ENCODE measurements around the gene TMEM126A.
"Not testable (repeated sequence)": the region's sequence is repeated elsewhere in the genome, so short reads cannot be mapped to it uniquely, and the experiment has no call there.

The TMEM126A gene

DNA sequence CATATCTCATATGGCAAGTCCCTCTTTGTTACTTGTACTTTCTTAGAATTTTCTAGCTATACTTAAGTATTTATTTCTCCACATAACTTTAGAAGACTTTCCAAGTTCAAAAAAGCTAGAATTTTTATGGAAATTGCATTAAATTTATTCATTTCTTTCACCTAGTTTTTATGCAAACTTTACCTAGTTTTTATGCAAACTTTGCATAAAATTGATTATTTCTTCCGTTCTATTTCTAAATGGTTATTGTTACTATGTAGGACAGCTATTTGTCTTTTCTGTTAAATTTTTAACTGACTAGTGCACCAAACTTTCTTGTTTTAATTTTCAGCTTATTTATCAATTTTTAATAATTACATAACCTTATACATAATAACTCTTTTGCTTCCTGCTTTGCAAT lies 20.4 kb downstream of the TMEM126A start:
- DNase-seq (ENCODE audit: low spot score in 2 of 2) (no peak), ATAC-seq (no peak)
- no peak overlapping the region for H3K4me3 Mint-ChIP-seq

DNA sequence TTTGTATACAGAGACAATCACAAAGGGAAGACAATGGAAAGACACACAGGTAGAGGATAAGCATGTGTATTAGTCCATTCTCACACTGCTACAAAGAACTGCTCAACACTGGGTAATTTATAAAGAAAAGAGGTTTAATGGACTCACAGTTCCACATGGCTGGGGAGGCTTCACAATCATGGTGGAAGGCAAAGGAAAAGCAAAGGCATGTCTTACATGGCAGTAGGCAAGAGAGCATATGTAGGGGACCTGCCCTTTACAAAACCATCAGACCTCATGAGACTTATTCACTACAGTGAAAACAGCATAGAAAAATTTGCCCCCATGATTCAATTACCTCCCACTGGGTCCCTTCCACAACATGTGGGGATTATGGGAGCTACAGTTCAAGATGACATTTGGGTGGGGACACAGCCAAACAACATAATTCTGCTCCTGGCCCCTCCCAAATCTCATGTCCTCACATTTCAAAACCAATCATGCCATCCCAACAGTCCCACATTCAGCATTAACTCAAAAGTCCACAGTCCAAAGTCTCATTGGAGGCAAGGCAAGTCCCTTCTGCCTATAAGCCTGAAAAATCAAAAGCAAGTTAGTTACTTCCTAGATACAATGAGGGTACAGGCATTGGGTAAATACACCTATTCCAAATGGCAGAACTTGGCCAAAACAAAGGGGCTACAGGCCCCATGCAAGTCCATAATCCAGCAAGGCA lies 23.3 kb downstream of the TMEM126A start:
- ATAC-seq; H3K36me3 Mint-ChIP-seq; H3K9me3 Mint-ChIP-seq; H3K4me3 Mint-ChIP-seq; H3K4me1 Mint-ChIP-seq; DNase-seq (ENCODE audit: low spot score in 2 of 2); H3K27ac Mint-ChIP-seq: not testable (repeated sequence)

More for the DNA sequence above, 20.4 kb downstream of the TMEM126A start:
- peaks cover 9% of the 10 kb centered on the region for H3K4me1 Mint-ChIP-seq
- no peak overlapping the region for H3K27ac Mint-ChIP-seq
- H3K9me3 Mint-ChIP-seq, result no peaks in the 10 kb centered on the region
- peaks cover 24% of the 10 kb centered on the region for H3K36me3 Mint-ChIP-seq

DNA sequence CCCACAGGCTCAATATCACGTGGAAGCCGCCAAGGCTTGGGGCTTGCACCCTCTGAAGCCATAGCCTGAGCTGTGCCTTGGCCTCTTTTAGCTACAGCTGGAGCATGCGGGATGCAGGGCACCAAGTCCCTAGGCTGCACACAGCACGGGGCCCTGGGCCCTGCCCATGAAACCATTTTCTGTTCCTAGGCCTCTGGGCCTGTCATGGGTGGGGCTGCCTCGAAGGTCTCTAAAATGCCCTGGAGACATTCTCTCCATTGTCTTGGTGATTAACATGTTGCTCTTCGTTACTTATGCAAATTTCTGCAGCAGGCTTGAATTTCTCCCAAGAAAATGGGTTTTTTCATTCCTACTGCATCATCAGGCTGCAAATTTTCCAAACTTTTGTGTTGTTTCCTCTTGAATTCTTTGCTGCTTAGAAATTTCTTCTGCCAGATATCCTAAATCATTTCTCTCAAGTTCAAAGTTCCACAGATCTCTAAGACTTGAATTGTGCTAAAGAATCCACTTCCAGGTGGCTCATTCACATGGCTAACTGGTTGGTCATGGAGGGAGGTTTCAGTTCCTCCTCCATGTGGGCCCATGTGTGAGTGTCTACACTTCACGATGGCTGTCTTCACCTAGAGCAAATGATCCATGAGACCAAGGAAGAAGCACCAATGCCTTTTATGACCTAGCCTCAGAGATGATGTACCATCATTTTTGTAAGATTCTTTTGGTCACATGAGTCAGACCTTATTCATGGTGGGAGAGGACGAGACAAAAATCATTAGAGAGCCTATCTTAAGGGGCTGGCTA lies 24.5 kb downstream of the TMEM126A start:
- Mint-ChIP-seq H3K36me3 (no peaks in the 10 kb centered on the region), H3K4me1 (peaks cover 5% of the 10 kb centered on the region), H3K4me3 (no peak overlapping the region), H3K27ac (no peak overlapping the region), H3K9me3 (no peaks in the 10 kb centered on the region)
- DNase-seq (ENCODE audit: low spot score in 2 of 2) (no peak), ATAC-seq (peak; percentile 45)

DNA sequence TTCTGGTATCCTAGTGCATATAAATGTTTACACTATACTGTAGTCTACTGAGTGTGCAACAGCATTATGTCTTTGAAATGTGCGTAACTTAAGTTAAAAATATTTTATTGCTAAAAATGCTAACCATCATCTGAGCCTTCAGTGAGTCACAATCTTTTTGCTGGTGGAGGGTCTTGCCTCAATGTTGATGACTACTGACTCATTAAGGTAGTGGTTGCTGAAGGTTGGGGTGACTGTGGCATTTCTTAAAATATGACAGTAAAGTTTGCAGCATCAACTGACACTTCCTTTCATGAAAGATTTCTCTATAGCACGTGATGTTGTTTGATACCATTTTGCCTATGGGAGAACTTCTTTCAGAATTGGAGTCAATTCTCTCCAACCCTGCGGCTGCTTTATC lies 25.6 kb downstream of the TMEM126A start:
- H3K27ac Mint-ChIP-seq, result no peak overlapping the region
- no peaks in the 10 kb centered on the region for H3K36me3 Mint-ChIP-seq
- DNase-seq (ENCODE audit: low spot score in 2 of 2) (no peak), ATAC-seq (peak; percentile 93)
- H3K9me3 Mint-ChIP-seq, result no peaks in the 10 kb centered on the region
- no peak overlapping the region for H3K4me3 Mint-ChIP-seq
- peaks cover 5% of the 10 kb centered on the region for H3K4me1 Mint-ChIP-seq

- no peak for DNase-seq (ENCODE audit: low spot score in 2 of 2)
- no peak for ATAC-seq
- peaks cover 31% of the 10 kb centered on the region for H3K4me1 Mint-ChIP-seq
Measured at GRCh38 chr11:85679576-85679975, 31.8 kb downstream of the TMEM126A start.

DNA sequence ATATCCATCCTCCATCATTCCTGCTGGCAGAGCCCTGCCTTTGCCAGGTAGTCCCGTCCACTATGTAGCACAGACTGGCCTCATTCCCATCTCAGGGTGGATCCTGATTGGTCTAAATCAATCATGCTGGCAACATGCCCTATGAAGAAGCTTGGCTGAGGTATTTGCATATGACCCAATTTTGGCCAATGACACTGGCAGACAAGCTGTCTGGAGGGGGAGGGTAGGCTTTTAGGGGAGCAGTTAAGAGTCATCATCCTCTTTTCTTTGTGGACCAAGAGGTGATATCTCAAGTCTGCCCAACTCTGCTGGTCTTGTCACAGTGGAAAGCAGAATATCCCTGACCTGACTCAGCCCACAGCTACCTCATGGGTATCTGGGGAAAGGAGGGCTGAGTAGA lies 33.1 kb downstream of the TMEM126A start:
- no peak overlapping the region for H3K4me3 Mint-ChIP-seq
- H3K36me3 Mint-ChIP-seq, result peaks cover 16% of the 10 kb centered on the region
- ATAC-seq (peak; percentile 85), DNase-seq (ENCODE audit: low spot score in 2 of 2) (no peak)
- peak overlapping the region; percentile 34 for H3K27ac Mint-ChIP-seq
- H3K9me3 Mint-ChIP-seq, result no peaks in the 10 kb centered on the region
- H3K4me1 Mint-ChIP-seq, result peaks cover 40% of the 10 kb centered on the region

More at GRCh38 chr11:85679576-85679975, 31.8 kb downstream of the TMEM126A start:
- Mint-ChIP-seq H3K27ac (no peak overlapping the region), H3K9me3 (no peaks in the 10 kb centered on the region), H3K36me3 (peaks cover 10% of the 10 kb centered on the region), H3K4me3 (no peak overlapping the region)

DNA sequence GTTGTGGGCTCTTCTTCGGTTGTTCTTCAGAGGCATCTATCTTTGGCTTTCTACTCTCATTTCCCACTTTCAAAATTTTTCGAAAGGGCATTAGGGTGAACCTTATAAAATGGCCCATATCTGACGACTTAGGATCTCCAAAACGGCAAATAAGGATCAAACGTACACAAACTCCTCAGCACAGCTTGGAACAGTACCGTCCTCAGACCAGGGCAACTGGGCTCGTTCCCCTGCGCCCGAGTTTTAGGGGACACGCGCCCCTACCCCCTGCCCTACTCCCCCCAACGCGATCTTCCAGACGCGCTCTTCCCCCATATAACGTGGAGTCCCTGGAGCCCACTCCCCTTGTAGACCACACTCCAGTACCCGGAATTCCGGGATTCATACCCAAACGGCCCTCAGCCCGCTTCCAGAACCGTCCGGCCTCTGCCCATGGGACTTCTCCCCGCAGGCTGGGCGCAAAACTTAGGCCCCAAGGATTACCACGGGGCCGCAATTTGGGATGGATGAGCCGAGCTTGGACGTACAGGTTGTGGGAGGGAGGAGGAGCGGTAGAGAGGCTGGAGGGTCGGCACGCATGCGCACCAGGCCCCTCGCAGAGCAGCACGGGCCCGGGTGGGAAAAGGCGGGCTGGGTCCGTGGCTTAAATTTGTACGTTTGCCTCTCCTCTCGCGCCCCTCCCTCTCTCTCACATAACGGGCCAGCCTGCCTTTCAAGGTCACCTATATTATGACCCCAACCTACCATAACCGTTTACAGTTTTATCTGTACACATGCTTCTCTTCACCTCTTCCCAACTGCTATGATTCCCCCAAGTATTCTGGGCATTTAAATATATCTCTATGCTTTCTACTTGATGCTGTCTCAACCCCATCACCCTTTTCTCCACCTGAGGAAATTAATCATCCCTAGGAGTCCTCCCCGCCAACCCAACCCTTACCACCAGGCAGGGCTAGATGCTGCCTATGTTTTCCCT lies 34.9 kb downstream of the TMEM126A start:
- Mint-ChIP-seq H3K4me3 (peak overlapping the region; percentile 83), H3K27ac (peak overlapping the region; percentile 94), H3K9me3 (no peaks in the 10 kb centered on the region), H3K4me1 (peaks cover 42% of the 10 kb centered on the region), H3K36me3 (peaks cover 16% of the 10 kb centered on the region)
- peak; percentile 84 for ATAC-seq
- DNase-seq (ENCODE audit: low spot score in 2 of 2), result peak; percentile 57 to 83

- Mint-ChIP-seq H3K4me1 (peaks cover 42% of the 10 kb centered on the region), H3K4me3 (no peak overlapping the region), H3K9me3 (no peaks in the 10 kb centered on the region), H3K27ac (no peak overlapping the region), H3K36me3 (peaks cover 21% of the 10 kb centered on the region)
- DNase-seq (ENCODE audit: low spot score in 2 of 2) (no peak), ATAC-seq (no peak)
Measured at GRCh38 chr11:85685125-85685819, 37.5 kb downstream of the TMEM126A start.

DNA sequence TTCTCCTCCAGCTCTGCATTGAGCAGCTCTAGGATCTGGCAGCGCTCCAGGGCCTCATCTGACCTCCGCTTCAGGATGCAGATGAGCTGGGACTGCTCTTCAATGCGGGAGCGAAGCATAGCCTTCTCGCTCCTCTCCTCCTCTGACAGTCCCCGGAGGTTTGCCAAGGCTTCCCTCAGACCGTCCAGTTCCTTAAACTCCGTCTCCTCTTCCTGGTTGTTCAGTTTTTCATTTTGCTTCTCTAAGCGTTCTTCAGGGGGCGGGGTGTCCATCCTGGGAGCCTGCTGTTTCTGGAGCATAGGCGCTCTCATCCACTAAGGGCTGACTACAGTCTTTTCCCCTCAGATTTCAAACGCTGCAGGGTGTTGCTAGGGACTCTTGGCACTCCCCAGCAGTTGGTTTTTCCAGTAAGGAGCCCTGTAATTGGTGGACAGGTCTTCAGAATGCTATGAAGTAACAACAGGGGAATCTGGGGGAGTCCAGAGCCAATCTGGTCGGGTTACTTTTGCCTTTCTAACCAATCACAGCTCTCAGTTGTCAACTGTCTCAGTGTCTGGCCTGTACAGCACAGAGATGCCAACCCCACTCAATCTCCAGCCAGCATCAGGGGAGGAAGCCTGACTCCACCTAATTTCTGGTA lies 38.2 kb downstream of the TMEM126A start, which contains the start of gene CCDC89:
Gene CCDC89, minus strand, starts transcription at position 376 of the 640 bp plus-strand sequence. Its CDS starts 65 bp downstream, at position 311.
- peaks cover 45% of the 10 kb centered on the region for H3K4me1 Mint-ChIP-seq
- DNase-seq (ENCODE audit: low spot score in 2 of 2) (no peak), ATAC-seq (no peak)
- H3K36me3 Mint-ChIP-seq, result peaks cover 28% of the 10 kb centered on the region
- H3K9me3 Mint-ChIP-seq, result no peaks in the 10 kb centered on the region
- H3K4me3 Mint-ChIP-seq, result no peak within 1 kb of the TSS
- no peak within 1 kb of the TSS for H3K27ac Mint-ChIP-seq

DNA sequence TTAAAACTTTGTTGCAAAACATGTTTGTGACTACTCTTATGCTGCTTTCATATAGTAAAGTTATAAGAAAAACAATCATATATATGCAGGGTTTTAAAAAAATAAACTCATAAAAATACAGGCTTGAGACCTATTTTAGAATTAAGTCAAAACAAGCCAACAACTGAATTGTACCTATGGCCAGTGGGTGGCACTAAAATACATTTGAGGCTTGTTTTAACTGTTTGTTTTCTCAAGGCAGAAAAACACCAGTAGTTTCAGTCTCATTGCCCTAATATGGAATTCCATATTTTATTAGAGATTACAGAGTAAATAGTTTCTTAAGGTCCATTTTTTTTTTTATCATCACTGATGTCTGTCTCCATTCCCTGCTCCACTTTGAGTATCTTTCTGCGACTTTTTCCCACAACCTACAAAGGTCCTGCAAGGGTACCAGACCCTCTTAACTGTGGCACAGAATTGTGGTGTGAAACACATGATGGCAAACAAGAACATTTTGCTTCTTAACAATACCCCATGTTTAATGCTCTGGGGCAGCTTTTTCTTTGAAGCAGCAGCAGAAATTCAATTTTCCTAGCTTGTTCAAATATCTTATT lies 46.7 kb downstream of the TMEM126A start:
- no peak for DNase-seq (ENCODE audit: low spot score in 2 of 2)
- Mint-ChIP-seq H3K4me3 (no peak overlapping the region), H3K36me3 (peaks cover 32% of the 10 kb centered on the region)

GRCh38 chr11:85695546-85695945 lies 47.8 kb downstream of the TMEM126A start:
- no peak for ATAC-seq
- H3K36me3 Mint-ChIP-seq, result peaks cover 24% of the 10 kb centered on the region

More for the DNA sequence above, 46.7 kb downstream of the TMEM126A start:
- no peak for ATAC-seq
- H3K27ac Mint-ChIP-seq, result no peak overlapping the region
- peaks cover 22% of the 10 kb centered on the region for H3K4me1 Mint-ChIP-seq
- no peaks in the 10 kb centered on the region for H3K9me3 Mint-ChIP-seq

DNA sequence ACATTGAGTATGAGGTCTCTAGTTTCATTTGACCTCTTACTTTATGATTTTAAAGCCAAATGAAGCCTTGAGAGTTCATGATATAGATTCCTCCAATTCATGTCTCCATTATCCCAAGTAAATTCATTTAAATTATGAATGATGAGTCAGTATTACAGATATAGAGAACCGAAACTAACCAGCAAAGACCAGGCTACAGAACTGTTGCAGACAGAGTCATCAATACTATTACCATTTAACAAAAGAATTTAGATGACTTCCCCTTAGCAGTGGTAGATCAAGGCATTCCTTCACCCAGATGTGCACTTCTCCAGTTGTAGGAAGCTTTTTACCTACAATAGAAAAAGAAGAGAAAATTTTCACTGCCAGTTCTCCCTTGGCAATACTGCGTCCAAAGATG lies 50.0 kb downstream of the TMEM126A start:
- H3K4me1 Mint-ChIP-seq, result peaks cover 28% of the 10 kb centered on the region
- H3K9me3 Mint-ChIP-seq, result no peaks in the 10 kb centered on the region
- H3K27ac Mint-ChIP-seq, result peak overlapping the region; percentile 73
- DNase-seq (ENCODE audit: low spot score in 2 of 2) (no peak), ATAC-seq (peak; percentile 59)
- no peak overlapping the region for H3K4me3 Mint-ChIP-seq
- H3K36me3 Mint-ChIP-seq, result peaks cover 19% of the 10 kb centered on the region

More at GRCh38 chr11:85695546-85695945, 47.8 kb downstream of the TMEM126A start:
- Mint-ChIP-seq H3K27ac (peak overlapping the region; percentile 3), H3K4me3 (no peak overlapping the region), H3K4me1 (peaks cover 30% of the 10 kb centered on the region), H3K9me3 (no peaks in the 10 kb centered on the region)
- DNase-seq (ENCODE audit: low spot score in 2 of 2), result no peak

DNA sequence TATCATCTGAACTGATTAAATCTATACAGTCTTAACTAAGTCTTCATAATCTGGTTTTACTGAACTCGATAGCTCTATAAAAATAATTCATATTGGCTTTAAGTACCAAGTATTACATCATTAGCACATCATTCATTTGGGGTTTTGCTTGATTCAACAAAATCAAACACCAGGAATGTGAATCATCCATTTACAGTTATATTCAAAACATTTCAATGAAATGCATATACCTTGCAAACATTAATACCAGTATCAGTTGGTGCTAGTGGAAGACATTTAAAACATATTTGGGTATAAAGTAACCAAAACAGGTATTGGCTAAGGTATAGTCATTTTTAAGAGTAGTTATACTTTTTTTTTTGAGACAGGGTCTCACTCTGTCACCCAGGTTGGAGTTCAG lies 50.4 kb downstream of the TMEM126A start:
- no peak for DNase-seq (ENCODE audit: low spot score in 2 of 2)
- Mint-ChIP-seq H3K36me3 (peaks cover 15% of the 10 kb centered on the region), H3K27ac (peak overlapping the region; percentile 73), H3K9me3 (no peaks in the 10 kb centered on the region), H3K4me1 (peaks cover 29% of the 10 kb centered on the region), H3K4me3 (no peak overlapping the region)
- ATAC-seq, result peak; percentile 32
